GM06990 (cell line): ENCODE measurements around the gene GHRH.

Source experiments
- DNase-seq: peaks from one replicate; pipeline ENCODE4 v3.0.0-alpha.2; 2011; ENCODE audit not compliant: insufficient read length; ENCODE audit errors: extremely low read depth
- H3K27me3 ChIP-seq: replicated peaks from 2 replicates; pipeline ENCODE4 v1.6.0; 2011; ENCODE audit warnings: low read length; ENCODE audit not compliant: control insufficient read depth, insufficient read depth
- H3K36me3 ChIP-seq: 2 replicates; pipeline ENCODE4 v1.5.1; 2011; ENCODE audit warnings: low read length; ENCODE audit not compliant: control insufficient read depth, insufficient read depth
- H3K4me3 ChIP-seq: replicated peaks from 2 replicates; pipeline ENCODE4 v1.5.1; 2011; ENCODE audit warnings: low read depth, mild to moderate bottlenecking, control low read depth, low read length
- TF ChIP-seq, protein P1 (sequence below): IDR thresholded peaks from 2 replicates; pipeline ENCODE4 v1.5.1; 2011; ENCODE audit warnings: low read length, control low read depth, mild to moderate bottlenecking, inconsistent platforms; ENCODE audit not compliant: insufficient read depth, poor library complexity, severe bottlenecking

The GHRH gene

GRCh38 chr20:37228656-37229055 lies 33.0 kb downstream of the GHRH start:
- H3K36me3 ChIP-seq: peaks cover 49% of the 10 kb centered on the region
- DNase-seq: no peak
- H3K27me3 ChIP-seq: no peaks in the 10 kb centered on the region
- H3K4me3 ChIP-seq: no peak overlapping the region
- TF ChIP-seq, protein P1, sequence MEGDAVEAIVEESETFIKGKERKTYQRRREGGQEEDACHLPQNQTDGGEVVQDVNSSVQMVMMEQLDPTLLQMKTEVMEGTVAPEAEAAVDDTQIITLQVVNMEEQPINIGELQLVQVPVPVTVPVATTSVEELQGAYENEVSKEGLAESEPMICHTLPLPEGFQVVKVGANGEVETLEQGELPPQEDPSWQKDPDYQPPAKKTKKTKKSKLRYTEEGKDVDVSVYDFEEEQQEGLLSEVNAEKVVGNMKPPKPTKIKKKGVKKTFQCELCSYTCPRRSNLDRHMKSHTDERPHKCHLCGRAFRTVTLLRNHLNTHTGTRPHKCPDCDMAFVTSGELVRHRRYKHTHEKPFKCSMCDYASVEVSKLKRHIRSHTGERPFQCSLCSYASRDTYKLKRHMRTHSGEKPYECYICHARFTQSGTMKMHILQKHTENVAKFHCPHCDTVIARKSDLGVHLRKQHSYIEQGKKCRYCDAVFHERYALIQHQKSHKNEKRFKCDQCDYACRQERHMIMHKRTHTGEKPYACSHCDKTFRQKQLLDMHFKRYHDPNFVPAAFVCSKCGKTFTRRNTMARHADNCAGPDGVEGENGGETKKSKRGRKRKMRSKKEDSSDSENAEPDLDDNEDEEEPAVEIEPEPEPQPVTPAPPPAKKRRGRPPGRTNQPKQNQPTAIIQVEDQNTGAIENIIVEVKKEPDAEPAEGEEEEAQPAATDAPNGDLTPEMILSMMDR: no peak

DNA sequence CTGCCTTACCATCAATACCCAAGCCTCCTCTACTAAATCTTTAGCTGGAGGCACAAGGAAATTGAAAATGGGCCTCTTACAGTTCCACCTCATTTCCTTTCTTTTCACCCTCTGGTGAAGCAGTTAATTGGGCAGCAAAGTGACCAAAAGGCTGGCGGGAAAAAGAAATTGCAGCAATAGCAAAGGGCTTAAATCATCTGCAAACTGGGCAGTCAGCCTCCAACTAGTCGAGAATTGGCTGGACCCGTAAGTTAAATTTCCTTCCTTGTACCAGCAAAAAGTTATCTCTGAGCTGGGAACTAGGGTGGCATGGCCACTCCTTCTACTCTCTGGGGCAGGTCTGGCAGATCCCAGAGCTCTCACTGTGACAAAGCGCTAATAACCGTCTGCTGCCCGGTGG lies 33.5 kb downstream of the GHRH start:
- peaks cover 46% of the 10 kb centered on the region for H3K36me3 ChIP-seq
- no peaks in the 10 kb centered on the region for H3K27me3 ChIP-seq
- TF ChIP-seq, protein P1: no peak
- no peak for DNase-seq
- no peak overlapping the region for H3K4me3 ChIP-seq

DNA sequence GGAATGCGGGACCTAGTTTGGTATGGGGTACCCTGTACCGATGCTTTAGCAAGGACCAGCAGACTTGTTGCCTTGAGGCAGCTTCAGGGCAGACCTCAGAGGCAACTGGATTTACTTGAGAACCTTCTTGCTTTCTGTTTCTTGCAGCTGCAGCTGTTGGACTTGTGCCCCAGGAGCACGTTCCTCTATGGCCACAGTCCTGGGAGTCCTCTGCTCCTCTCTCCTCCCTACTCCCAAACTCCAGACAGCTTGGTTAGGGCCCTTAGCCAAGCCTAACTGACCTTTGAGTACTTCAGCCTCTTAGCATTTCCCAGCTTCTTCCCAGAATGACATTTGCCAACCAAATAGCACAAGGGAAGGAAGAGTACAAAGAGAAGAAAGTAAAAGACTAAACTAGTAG lies 34.7 kb downstream of the GHRH start:
- Histone ChIP-seq H3K36me3 (peaks cover 44% of the 10 kb centered on the region), H3K4me3 (no peak overlapping the region), H3K27me3 (no peaks in the 10 kb centered on the region)
- TF ChIP-seq, protein P1: no peak
- DNase-seq: no peak

GRCh38 chr20:37225146-37225545 lies 36.5 kb downstream of the GHRH start:
- TF ChIP-seq, protein P1: no peak
- Histone ChIP-seq H3K36me3 (peaks cover 32% of the 10 kb centered on the region), H3K4me3 (no peak overlapping the region), H3K27me3 (no peaks in the 10 kb centered on the region)
- no peak for DNase-seq

- Histone ChIP-seq H3K36me3 (peaks cover 23% of the 10 kb centered on the region), H3K4me3 (no peak overlapping the region), H3K27me3 (no peaks in the 10 kb centered on the region)
- DNase-seq: no peak
- TF ChIP-seq, protein P1: no peak
These were observed 38.6 kb downstream of the GHRH start for GRCh38 chr20:37223053-37223452.

DNA sequence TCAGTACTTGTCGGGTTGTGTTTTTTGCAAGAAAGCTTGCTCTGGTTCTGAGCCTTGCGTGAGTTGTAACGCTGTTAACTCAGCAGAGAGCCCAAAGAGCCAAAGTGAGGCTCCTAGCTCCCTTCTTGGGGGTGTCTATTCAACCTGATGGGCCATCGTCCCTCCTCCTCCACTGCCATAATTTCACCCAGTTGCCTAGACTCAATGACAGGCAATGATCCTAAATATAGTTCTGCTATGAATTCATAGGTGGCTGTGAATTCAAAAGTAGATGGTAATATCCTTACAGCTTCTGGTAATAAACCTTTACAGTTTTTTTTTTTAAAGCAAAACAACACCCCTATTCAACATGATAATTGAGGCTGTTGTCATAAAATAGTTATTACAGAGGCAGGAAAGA lies 39.5 kb downstream of the GHRH start:
- TF ChIP-seq, protein P1: no peak
- DNase-seq: no peak
- H3K4me3 ChIP-seq: no peak overlapping the region
- peaks cover 22% of the 10 kb centered on the region for H3K36me3 ChIP-seq
- H3K27me3 ChIP-seq: no peaks in the 10 kb centered on the region
